DOHH2 (cell line): Measurements from ENCODE around the gene POLR1D.

Experiments
- H3F3A ChIP-seq: fragments of 200-600 bp; sonication (generic), shearing (Covaris generic); 2 replicates; pipeline ENCODE4 v1.6.0; 2016; ENCODE audit warnings: antibody characterized with exemption, mild to moderate bottlenecking; ENCODE audit not compliant: control insufficient read depth, insufficient read depth
- H3K27ac ChIP-seq: fragments of 200-600 bp; sonication (generic); 2 replicates; pipeline ENCODE4 v1.5.1; 2014; ENCODE audit warnings: low read depth, mild to moderate bottlenecking, low read length, moderate library complexity
- H3K27me3 ChIP-seq: fragments of 200-600 bp; sonication (generic); 2 replicates; pipeline ENCODE4 v1.6.1; 2014; ENCODE audit warnings: mild to moderate bottlenecking, low read length, mixed read lengths; ENCODE audit not compliant: control insufficient read depth
- H3K36me3 ChIP-seq: fragments of 200-600 bp; sonication (generic); 2 replicates; pipeline ENCODE4 v1.6.1; 2014; ENCODE audit warnings: mild to moderate bottlenecking, low read length, moderate library complexity, mixed read lengths; ENCODE audit not compliant: control insufficient read depth
- H3K4me1 ChIP-seq: fragments of 200-600 bp; sonication (generic); 2 replicates; pipeline ENCODE4 v1.6.1; 2014; ENCODE audit warnings: mild to moderate bottlenecking, low read length, mixed read lengths; ENCODE audit not compliant: control insufficient read depth
- H3K4me2 ChIP-seq: fragments of 200-600 bp; sonication (generic); 2 replicates; pipeline ENCODE4 v1.6.0; 2014; ENCODE audit warnings: mild to moderate bottlenecking, low read length, moderate library complexity
- H3K4me3 ChIP-seq: fragments of 200-600 bp; sonication (generic); 2 replicates; pipeline ENCODE4 v1.5.1; 2014; ENCODE audit warnings: mild to moderate bottlenecking, low read length, mixed read lengths
- H3K79me2 ChIP-seq: fragments of 200-600 bp; sonication (generic); 2 replicates; pipeline ENCODE4 v1.6.1; 2014; ENCODE audit warnings: mild to moderate bottlenecking, low read length, mixed read lengths; ENCODE audit not compliant: control insufficient read depth
- H3K9me2 ChIP-seq: fragments of 200-600 bp; sonication (generic); replicated peaks from 2 replicates; pipeline ENCODE4 v1.6.1; 2014; ENCODE audit warnings: mild to moderate bottlenecking, low read length, mixed read lengths; ENCODE audit not compliant: control insufficient read depth
- H3K9me3 ChIP-seq: fragments of 200-600 bp; sonication (generic); 2 replicates; pipeline ENCODE4 v1.6.1; 2014; ENCODE audit warnings: antibody characterized with exemption, low read length, mixed read lengths; ENCODE audit not compliant: control insufficient read depth, insufficient read depth
- H4K20me1 ChIP-seq: fragments of 200-600 bp; sonication (generic); 2 replicates; pipeline ENCODE4 v1.6.0; 2014; ENCODE audit warnings: low read depth, mild to moderate bottlenecking, antibody characterized with exemption, low read length, moderate library complexity; ENCODE audit not compliant: control insufficient read depth, insufficient read depth
- CTCF ChIP-seq: fragments of 200-600 bp; sonication (generic); IDR thresholded peaks from one replicate; pipeline ENCODE4 v1.5.1; 2014; ENCODE audit warnings: antibody characterized with exemption, mild to moderate bottlenecking, low read depth, low read length; ENCODE audit not compliant: poor library complexity, severe bottlenecking
- EZH2phosphoT487 ChIP-seq: fragments of 200-600 bp; sonication (generic); IDR thresholded peaks from 2 replicates; pipeline ENCODE4 v1.6.1; 2017; ENCODE audit warnings: borderline replicate concordance, mild to moderate bottlenecking, antibody characterized with exemption, low read length, moderate library complexity, mixed read lengths

Gene POLR1D

GRCh38 chr13:27617881-27618321 lies 3.8 kb upstream of the POLR1D start:
- peaks cover 33% of the 10 kb centered on the region for H3K4me1 ChIP-seq
- no peak for TF ChIP-seq CTCF
- no peak for TF ChIP-seq EZH2phosphoT487
- peaks cover 87% of the 10 kb centered on the region for H3K79me2 ChIP-seq

GRCh38 chr13:27619093-27619727 lies 2.5 kb upstream of the POLR1D start:
- TF ChIP-seq CTCF = no peak
- no peak for TF ChIP-seq EZH2phosphoT487
- Histone ChIP-seq H3K9me3 (no peaks in the 10 kb centered on the region), H3K27ac (no peak overlapping the region), H3K4me1 (peaks cover 46% of the 10 kb centered on the region), H3K27me3 (no peaks in the 10 kb centered on the region), H4K20me1 (peaks cover 15% of the 10 kb centered on the region), H3K9me2 (no peaks in the 10 kb centered on the region), H3K4me2 (peak overlapping the region; percentile 80), H3F3A (peaks cover 7% of the 10 kb centered on the region), H3K4me3 (peak overlapping the region; percentile 88), H3K79me2 (peaks cover 89% of the 10 kb centered on the region), H3K36me3 (peaks cover 25% of the 10 kb centered on the region)

More at GRCh38 chr13:27617881-27618321, 3.8 kb upstream of the POLR1D start:
- no peak overlapping the region for H3K27ac ChIP-seq
- H3K4me2 ChIP-seq = 0 out of 2 replicates have a peak overlapping the region, but pooled peaks have one; percentile 22
- H3F3A ChIP-seq = peaks cover 7% of the 10 kb centered on the region
- no peak overlapping the region for H3K4me3 ChIP-seq
- H3K9me2 ChIP-seq = no peaks in the 10 kb centered on the region
- H4K20me1 ChIP-seq = peaks cover 3% of the 10 kb centered on the region
- no peaks in the 10 kb centered on the region for H3K9me3 ChIP-seq
- no peaks in the 10 kb centered on the region for H3K27me3 ChIP-seq
- peaks cover 12% of the 10 kb centered on the region for H3K36me3 ChIP-seq

GRCh38 chr13:27619728-27620376 lies 1.8 kb upstream of the POLR1D start:
- peaks cover 31% of the 10 kb centered on the region for H3K36me3 ChIP-seq
- no peaks in the 10 kb centered on the region for H3K9me2 ChIP-seq
- H3K27ac ChIP-seq = 0 out of 2 replicates have a peak overlapping the region, but pooled peaks have one; percentile 84
- H3K79me2 ChIP-seq = peaks cover 89% of the 10 kb centered on the region
- peak overlapping the region; percentile 88 for H3K4me3 ChIP-seq
- no peaks in the 10 kb centered on the region for H3K27me3 ChIP-seq
- peak overlapping the region; percentile 80 for H3K4me2 ChIP-seq
- peaks cover 49% of the 10 kb centered on the region for H3K4me1 ChIP-seq
- H3K9me3 ChIP-seq = no peaks in the 10 kb centered on the region
- peaks cover 18% of the 10 kb centered on the region for H4K20me1 ChIP-seq
- TF ChIP-seq EZH2phosphoT487 (no peak), CTCF (peak; percentile 29)
- peaks cover 7% of the 10 kb centered on the region for H3F3A ChIP-seq
